ENCODE measurements around the gene ARHGAP1. TPM values are rescaled to one million over a fixed set of nuclear protein-coding genes. Genes with fewer than 3 reads are reported as not detected.

Gene ARHGAP1
- total RNA-seq: 53.5 and 64.0 TPM in 2 replicates

GRCh38 chr11:46700241-46701077 is at the start of gene ARHGAP1, which contains the start of gene ZNF408:
Gene ARHGAP1 (minus strand): TSS chr11:46700619. CDS start chr11:46696107, 4,512 bp downstream.
Gene ZNF408 (plus strand): TSS chr11:46701031. CDS start chr11:46701048, 17 bp downstream.

DNA sequence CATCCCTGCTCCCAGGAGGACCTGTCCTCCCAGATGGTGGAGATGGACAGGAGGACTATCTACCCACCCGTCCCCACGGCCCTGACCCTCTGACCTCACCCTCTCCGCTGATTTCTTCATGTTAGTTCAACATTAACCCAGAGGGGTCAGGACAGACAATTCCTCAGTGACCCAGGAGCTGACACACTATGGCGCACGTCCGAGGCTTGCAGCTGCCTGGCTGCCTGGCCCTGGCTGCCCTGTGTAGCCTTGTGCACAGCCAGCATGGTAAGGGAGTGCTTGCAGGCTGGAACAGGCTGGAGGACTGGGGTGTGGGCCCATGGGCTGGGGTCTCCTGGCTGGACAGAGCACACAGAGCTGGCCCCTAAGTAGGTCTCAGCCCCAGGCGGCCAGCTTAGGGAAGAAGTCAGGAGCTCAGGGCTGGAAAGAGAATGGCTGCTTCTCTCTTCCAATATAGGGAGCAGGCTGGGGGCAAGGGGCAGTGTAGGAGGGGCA is 18.7 kb upstream of the ARHGAP1 start, which contains the start of gene F2:
F2 (plus strand) TSS at position 166 of the 495 bp plus-strand sequence; CDS start at position 189, 23 bp downstream.

Other genes with a start within 250 kb of the ARHGAP1 start
- 40.4 and 46.9 TPM in 2 replicates for gene AMBRA1, start 106.6 kb downstream of the ARHGAP1 start, total RNA-seq
- gene HARBI1, start 83.4 kb downstream of the ARHGAP1 start, total RNA-seq: 6.1 and 7.3 TPM in 2 replicates
- gene ATG13, start 83.1 kb downstream of the ARHGAP1 start, total RNA-seq: 69.1 and 73.2 TPM in 2 replicates
- gene ZNF408, start 412 bp upstream of the ARHGAP1 start, total RNA-seq: 17.5 and 17.8 TPM in 2 replicates
- not detected in 2 replicates for gene F2, start 18.6 kb upstream of the ARHGAP1 start, total RNA-seq
- 60.6 and 61.0 TPM in 2 replicates for gene CKAP5, start 145.7 kb upstream of the ARHGAP1 start, total RNA-seq
- gene LRP4, start 217.9 kb upstream of the ARHGAP1 start, total RNA-seq: 5.2 and 8.4 TPM in 2 replicates
- 32.5 and 36.7 TPM in 2 replicates for gene CSTPP1, start 236.1 kb upstream of the ARHGAP1 start, total RNA-seq

Data from hair follicle dermal papilla cell (primary cell).